GM12878 (cell line): ENCODE measurements around the gene HOXB6.

Source experiments
- CBFB ChIP-seq: IDR thresholded peaks from 2 replicates; pipeline ENCODE4 v1.6.1; 2016; ENCODE audit warnings: antibody characterized with exemption, low read depth
- CHD2 ChIP-seq: IDR thresholded peaks from 2 replicates; pipeline ENCODE4 v1.6.1; 2011; ENCODE audit warnings: low read depth, low read length, improper control_type of control experiment, borderline replicate concordance
- E2F4 ChIP-seq: IDR thresholded peaks from 2 replicates; pipeline ENCODE4 v1.6.1; 2012; ENCODE audit warnings: low read depth, low read length, improper control_type of control experiment
- E2F8 ChIP-seq: fragments of 450-650 bp; IDR thresholded peaks from 2 replicates; pipeline ENCODE4 v1.6.1; 2018; ENCODE audit warnings: mild to moderate bottlenecking, low read depth, moderate library complexity; ENCODE audit not compliant: partially characterized antibody
- EGR1 ChIP-seq, 2 experiments: IDR thresholded peaks; 1 replicate in 1 of 2; 2 replicates in 1 of 2; pipeline ENCODE4 v1.6.1; 2011 to 2012; ENCODE audit warnings: low read depth in 2 of 2, low read length in 2 of 2, borderline replicate concordance in 1 of 2, mild to moderate bottlenecking in 1 of 2, moderate library complexity in 1 of 2
- MTA3 ChIP-seq: IDR thresholded peaks from 2 replicates; pipeline ENCODE4 v1.6.1; 2012; ENCODE audit warnings: low read length, inconsistent platforms, borderline replicate concordance
- NFIC ChIP-seq: IDR thresholded peaks from 2 replicates; pipeline ENCODE4 v1.6.1; 2012; ENCODE audit warnings: low read depth, mild to moderate bottlenecking, inconsistent platforms, low read length, moderate library complexity
- POLR2A ChIP-seq: IDR thresholded peaks from 2 replicates; pipeline ENCODE4 v1.6.1; 2011; ENCODE audit warnings: low read depth, mild to moderate bottlenecking, low read length
- POLR2AphosphoS5 ChIP-seq: IDR thresholded peaks from 2 replicates; pipeline ENCODE4 v1.6.1; 2011; ENCODE audit warnings: mild to moderate bottlenecking, low read length, inconsistent platforms
- SMARCA5 ChIP-seq: fragments of 450-650 bp; IDR thresholded peaks from 2 replicates; pipeline ENCODE4 v1.6.1; 2017; ENCODE audit warnings: mild to moderate bottlenecking
- STAT1 ChIP-seq: fragments of 450-650 bp; conservative IDR thresholded peaks from 2 replicates; pipeline ENCODE4 v1.6.1; 2014; ENCODE audit warnings: antibody characterized with exemption, mild to moderate bottlenecking
- TF ChIP-seq, protein P1 (sequence below), 3 experiments: IDR thresholded peaks in 2 of 3; conservative IDR thresholded peaks in 1 of 3; 2 replicates each; pipeline ENCODE4 v1.5.1; 2011; ENCODE audit warnings: low read depth in 3 of 3, low read length in 3 of 3, mild to moderate bottlenecking in 3 of 3, control low read depth in 2 of 3, moderate library complexity in 2 of 3, inconsistent platforms in 1 of 3, mixed read lengths in 1 of 3; ENCODE audit not compliant: control insufficient read depth in 2 of 3, insufficient read depth in 1 of 3; ENCODE audit errors: extremely low read depth in 1 of 3

DNA sequence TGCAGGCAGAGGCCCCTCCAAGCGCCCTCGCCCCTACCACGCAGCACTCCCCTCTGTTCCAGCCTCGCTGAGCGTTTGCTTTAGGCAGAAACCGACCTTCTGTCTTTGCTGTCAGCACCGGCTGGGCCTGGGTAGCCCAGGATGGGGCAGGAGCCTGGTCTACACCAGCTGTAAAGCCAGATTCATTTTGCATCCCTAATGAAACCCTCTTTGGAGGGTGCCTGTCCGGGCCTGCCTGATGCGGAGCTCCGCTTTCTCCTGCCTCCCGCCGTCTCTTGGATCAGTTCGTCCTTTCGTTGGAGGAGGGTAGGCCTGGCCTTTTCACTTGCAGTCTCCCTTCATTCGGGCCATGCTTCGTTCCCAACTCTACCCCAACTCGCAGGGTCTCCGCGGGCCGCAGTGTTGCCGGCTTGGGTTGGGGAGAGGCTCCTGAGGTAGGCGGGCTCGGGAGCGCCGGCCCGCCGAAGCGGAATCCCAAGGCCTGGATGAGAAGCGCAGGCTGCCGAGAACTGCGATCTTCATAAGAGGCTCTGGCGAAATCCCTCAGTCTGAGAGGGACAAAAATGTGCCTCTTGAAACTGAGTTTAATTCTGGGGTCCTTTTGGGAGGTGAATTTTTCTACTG, 15.2 kb upstream of the HOXB6 start:
- TF ChIP-seq, protein P1, sequence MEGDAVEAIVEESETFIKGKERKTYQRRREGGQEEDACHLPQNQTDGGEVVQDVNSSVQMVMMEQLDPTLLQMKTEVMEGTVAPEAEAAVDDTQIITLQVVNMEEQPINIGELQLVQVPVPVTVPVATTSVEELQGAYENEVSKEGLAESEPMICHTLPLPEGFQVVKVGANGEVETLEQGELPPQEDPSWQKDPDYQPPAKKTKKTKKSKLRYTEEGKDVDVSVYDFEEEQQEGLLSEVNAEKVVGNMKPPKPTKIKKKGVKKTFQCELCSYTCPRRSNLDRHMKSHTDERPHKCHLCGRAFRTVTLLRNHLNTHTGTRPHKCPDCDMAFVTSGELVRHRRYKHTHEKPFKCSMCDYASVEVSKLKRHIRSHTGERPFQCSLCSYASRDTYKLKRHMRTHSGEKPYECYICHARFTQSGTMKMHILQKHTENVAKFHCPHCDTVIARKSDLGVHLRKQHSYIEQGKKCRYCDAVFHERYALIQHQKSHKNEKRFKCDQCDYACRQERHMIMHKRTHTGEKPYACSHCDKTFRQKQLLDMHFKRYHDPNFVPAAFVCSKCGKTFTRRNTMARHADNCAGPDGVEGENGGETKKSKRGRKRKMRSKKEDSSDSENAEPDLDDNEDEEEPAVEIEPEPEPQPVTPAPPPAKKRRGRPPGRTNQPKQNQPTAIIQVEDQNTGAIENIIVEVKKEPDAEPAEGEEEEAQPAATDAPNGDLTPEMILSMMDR (IDR thresholded peaks at IDR 0.05 in 2 of 3, conservative IDR thresholded peaks at IDR 0.05 in 1 of 3; ENCODE audit: control insufficient read depth in 2 of 3, extremely low read depth in 1 of 3, insufficient read depth in 1 of 3, low read depth in 3 of 3, low read length in 3 of 3) = no peak
- TF ChIP-seq STAT1 = no peak
- TF ChIP-seq EGR1 (IDR thresholded peaks at IDR 0.05; ENCODE audit: borderline replicate concordance in 1 of 2, low read depth in 2 of 2, low read length in 2 of 2) = no peak
- no peak for TF ChIP-seq MTA3
- no peak for TF ChIP-seq CHD2
- no peak for TF ChIP-seq CBFB
- no peak for TF ChIP-seq E2F8
- no peak for TF ChIP-seq SMARCA5
- TF ChIP-seq E2F4 = no peak
- no peak for TF ChIP-seq POLR2AphosphoS5
- no peak for TF ChIP-seq NFIC
- no peak for TF ChIP-seq POLR2A
